PC-9 (cell line): ENCODE data around the gene MARK1. TPM values are rescaled to one million over a fixed set of nuclear protein-coding genes. Genes with fewer than 3 reads are reported as not detected.

Source experiments
- BruUV-seq: library from RNA; stranded (reverse); fragments of 400-500 nt; replicated peaks from 2 replicates; lab custom pipeline; 2021; lab: Mats Ljungman, UMichigan
- CTCF ChIA-PET: fragments of 300-600 bp; sonication (Branson Sonifier 250); formaldehyde crosslinking; loops from one replicate; lab custom pipeline; 2022; ENCODE audit warnings: antibody characterized with exemption; lab: Charles Lee
- POLR2A ChIA-PET: fragments of 300-600 bp; sonication (Branson Sonifier 250); formaldehyde crosslinking; loops from one replicate; lab custom pipeline; 2022; ENCODE audit warnings: antibody characterized with exemption; ENCODE audit not compliant: unreplicated experiment; lab: Charles Lee
- DNase-seq, 2 experiments: peaks; one replicate each; pipeline versions ENCODE4 v3.0.0 to v3.0.0-alpha.2; 2015 to 2022; ENCODE audit warnings: mixed read lengths in 1 of 2
- H2AFZ ChIP-seq: fragments of 200-600 bp; sonication (generic); 2 replicates; pipeline ENCODE4 v1.8.1; 2017; ENCODE audit warnings: antibody characterized with exemption
- H3F3A ChIP-seq: fragments of 200-600 bp; sonication (generic); 2 replicates; pipeline ENCODE4 v1.8.1; 2017; ENCODE audit warnings: antibody characterized with exemption, mild to moderate bottlenecking, low read depth; ENCODE audit not compliant: insufficient read depth
- H3K27ac ChIP-seq: fragments of 200-600 bp; sonication (generic); 2 replicates; pipeline ENCODE4 v1.6.1; 2016; ENCODE audit warnings: mixed run types
- H3K27me3 ChIP-seq: fragments of 200-600 bp; sonication (generic); 2 replicates; pipeline ENCODE4 v1.6.1; 2016; ENCODE audit warnings: low read depth, mixed run types; ENCODE audit not compliant: insufficient read depth
- H3K36me3 ChIP-seq: fragments of 200-600 bp; sonication (generic); 2 replicates; pipeline ENCODE4 v1.6.1; 2016; ENCODE audit warnings: low read depth, mixed run types
- H3K4me1 ChIP-seq: fragments of 200-600 bp; sonication (generic); replicated peaks from 2 replicates; pipeline ENCODE4 v1.6.1; 2016; ENCODE audit warnings: mixed run types; ENCODE audit not compliant: insufficient read depth
- H3K4me2 ChIP-seq: fragments of 200-600 bp; sonication (generic); 2 replicates; pipeline ENCODE4 v1.6.1; 2017; ENCODE audit warnings: mixed run types
- H3K4me3 ChIP-seq: fragments of 200-600 bp; sonication (generic); 2 replicates; pipeline ENCODE4 v1.6.1; 2016; ENCODE audit warnings: mixed run types
- H3K79me2 ChIP-seq: fragments of 200-600 bp; sonication (generic); 2 replicates; pipeline ENCODE4 v1.6.1; 2017; ENCODE audit warnings: low read depth, mixed run types
- H3K9me2 ChIP-seq: fragments of 200-600 bp; sonication (generic); 2 replicates; pipeline ENCODE4 v1.8.1; 2017; ENCODE audit warnings: mild to moderate bottlenecking; ENCODE audit not compliant: insufficient read depth
- H3K9me3 ChIP-seq: fragments of 200-600 bp; sonication (generic); 2 replicates; pipeline ENCODE4 v1.8.1; 2016; ENCODE audit warnings: low read depth; ENCODE audit not compliant: insufficient read depth
- H4K20me1 ChIP-seq: fragments of 200-600 bp; sonication (generic); 2 replicates; pipeline ENCODE4 v1.8.1; 2017; ENCODE audit not compliant: insufficient read depth
- EZH2 ChIP-seq: fragments of 200-600 bp; sonication (generic); IDR thresholded peaks from 2 replicates; pipeline ENCODE4 v1.8.0; 2017; ENCODE audit warnings: antibody characterized with exemption, low read depth
- intact Hi-C: fragments of 100-400 bp; cut with micrococcal nuclease; formaldehyde crosslinking; loops from one replicate; pipeline ENCODE4 v1.10.0; 2022; ENCODE audit not compliant: unreplicated experiment
- total RNA-seq: library from RNA; stranded (reverse); gene quantifications from 2 replicates; pipeline ENCODE4 v1.2.3, GENCODE V29; 2021
- TF ChIP-seq, protein P1 (sequence below): fragments of 200-600 bp; sonication (generic); conservative IDR thresholded peaks from 2 replicates; pipeline ENCODE4 v1.6.1; 2017; ENCODE audit warnings: mixed run types, antibody characterized with exemption, mild to moderate bottlenecking, moderate library complexity

Gene MARK1
- total RNA-seq, 1 experiment from 2014 or later = 1.9 TPM

DNA sequence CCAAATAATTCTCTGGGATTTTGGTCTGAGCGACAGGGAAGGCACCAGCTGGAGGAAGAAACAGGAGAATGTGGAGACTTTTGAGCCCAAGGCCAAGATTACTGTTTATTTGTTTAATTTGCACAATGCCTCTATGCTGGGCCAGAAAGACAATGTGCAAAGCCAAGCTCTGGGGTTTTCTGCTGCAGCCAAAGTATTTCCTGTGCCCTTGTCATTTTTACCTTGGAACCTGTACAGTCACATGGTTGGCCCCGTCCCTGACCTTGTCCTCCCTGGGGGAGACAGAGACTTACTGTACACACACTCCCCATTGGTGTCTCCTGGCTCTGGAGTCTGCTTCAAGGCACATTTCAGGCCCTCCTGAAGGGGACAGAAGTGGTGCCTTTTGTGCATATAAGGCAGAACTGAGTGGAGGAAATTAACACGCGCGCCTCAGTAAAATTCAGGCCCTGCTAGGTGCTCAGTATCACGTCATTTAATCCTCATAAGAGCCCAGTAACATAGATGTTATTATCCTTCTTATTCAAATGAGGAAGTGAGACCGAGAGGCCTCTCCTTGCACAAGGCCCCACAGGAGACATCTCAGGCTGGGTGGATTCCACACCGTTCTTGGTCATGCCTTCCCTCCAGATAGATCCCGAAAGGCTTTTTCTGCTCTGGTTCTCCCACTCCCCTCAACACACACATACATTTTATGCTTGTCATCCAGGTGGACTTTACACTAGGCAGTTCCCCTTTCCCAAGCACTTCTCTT lies 183.3 kb downstream of the MARK1 start:
- Histone ChIP-seq H3K4me1 (no peaks in the 10 kb centered on the region), H3K4me2 (no peak overlapping the region), H3F3A (no peaks in the 10 kb centered on the region), H3K27me3 (no peaks in the 10 kb centered on the region), H3K9me2 (no peaks in the 10 kb centered on the region), H3K79me2 (no peaks in the 10 kb centered on the region), H2AFZ (no peak overlapping the region), H3K27ac (no peak overlapping the region), H3K4me3 (no peak overlapping the region), H4K20me1 (no peaks in the 10 kb centered on the region), H3K9me3 (peaks cover 5% of the 10 kb centered on the region; the same call in 1 of the 2 replicates), H3K36me3 (no peaks in the 10 kb centered on the region)
- TF ChIP-seq EZH2 = no peak
- TF ChIP-seq, protein P1, sequence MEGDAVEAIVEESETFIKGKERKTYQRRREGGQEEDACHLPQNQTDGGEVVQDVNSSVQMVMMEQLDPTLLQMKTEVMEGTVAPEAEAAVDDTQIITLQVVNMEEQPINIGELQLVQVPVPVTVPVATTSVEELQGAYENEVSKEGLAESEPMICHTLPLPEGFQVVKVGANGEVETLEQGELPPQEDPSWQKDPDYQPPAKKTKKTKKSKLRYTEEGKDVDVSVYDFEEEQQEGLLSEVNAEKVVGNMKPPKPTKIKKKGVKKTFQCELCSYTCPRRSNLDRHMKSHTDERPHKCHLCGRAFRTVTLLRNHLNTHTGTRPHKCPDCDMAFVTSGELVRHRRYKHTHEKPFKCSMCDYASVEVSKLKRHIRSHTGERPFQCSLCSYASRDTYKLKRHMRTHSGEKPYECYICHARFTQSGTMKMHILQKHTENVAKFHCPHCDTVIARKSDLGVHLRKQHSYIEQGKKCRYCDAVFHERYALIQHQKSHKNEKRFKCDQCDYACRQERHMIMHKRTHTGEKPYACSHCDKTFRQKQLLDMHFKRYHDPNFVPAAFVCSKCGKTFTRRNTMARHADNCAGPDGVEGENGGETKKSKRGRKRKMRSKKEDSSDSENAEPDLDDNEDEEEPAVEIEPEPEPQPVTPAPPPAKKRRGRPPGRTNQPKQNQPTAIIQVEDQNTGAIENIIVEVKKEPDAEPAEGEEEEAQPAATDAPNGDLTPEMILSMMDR = no peak
- ChIA-PET CTCF (no interaction called here), POLR2A (no interaction called here)
- intact Hi-C loops = no loop called here
- BruUV-seq = no TSS peak
- DNase-seq = no peak

Other genes with a start within 250 kb of the MARK1 start
- 5.6 and 6.5 TPM in 2 replicates for gene C1orf115, start 162.2 kb downstream of the MARK1 start, total RNA-seq
- gene MTARC2, start 220.2 kb downstream of the MARK1 start, total RNA-seq = 23.1 and 32.2 TPM in 2 replicates